NT2/D1 (cell line): ENCODE results near the gene DNAJC6.

ENCODE experiments used
- DNase-seq: peaks from one replicate; pipeline ENCODE4 v3.0.0-alpha.2; 2011; ENCODE audit warnings: low read depth, low spot score
- H3K27me3 ChIP-seq: 2 replicates; pipeline ENCODE4 v1.6.0; 2011; ENCODE audit warnings: mild to moderate bottlenecking; ENCODE audit not compliant: insufficient read length, insufficient read depth
- H3K36me3 ChIP-seq: 2 replicates; pipeline ENCODE4 v1.6.1; 2011; ENCODE audit warnings: mild to moderate bottlenecking, low read length, mixed read lengths; ENCODE audit not compliant: insufficient read depth, insufficient read length
- H3K4me1 ChIP-seq: 2 replicates; pipeline ENCODE4 v1.5.1; 2011; ENCODE audit not compliant: insufficient read depth, insufficient read length
- H3K4me3 ChIP-seq: 2 replicates; pipeline ENCODE4 v1.5.1; 2011; ENCODE audit warnings: low read depth; ENCODE audit not compliant: insufficient read length
- H3K9ac ChIP-seq: 2 replicates; pipeline ENCODE4 v1.6.0; 2011; ENCODE audit warnings: low read depth; ENCODE audit not compliant: insufficient read length
- H3K9me3 ChIP-seq: 2 replicates; pipeline ENCODE4 v1.5.1; 2011; ENCODE audit warnings: mild to moderate bottlenecking, low read length; ENCODE audit not compliant: insufficient read depth
- SUZ12 ChIP-seq: IDR thresholded peaks from 2 replicates; pipeline ENCODE4 v1.6.1; 2011; ENCODE audit not compliant: insufficient read length, insufficient read depth; ENCODE audit errors: extremely low read depth
- YY1 ChIP-seq: IDR thresholded peaks from 2 replicates; pipeline ENCODE4 v1.6.1; 2011; ENCODE audit not compliant: insufficient read length, insufficient read depth
- ZNF274 ChIP-seq: IDR thresholded peaks from 2 replicates; pipeline ENCODE4 v1.6.1; 2011; ENCODE audit warnings: mild to moderate bottlenecking, low read depth, low read length

DNAJC6 gene

GRCh38 chr1:65393928-65394327 lies 84.6 kb downstream of the DNAJC6 start:
- TF ChIP-seq ZNF274 (no peak), YY1 (no peak), SUZ12 (no peak)

GRCh38 chr1:65395887-65396612 lies 86.7 kb downstream of the DNAJC6 start:
- no peaks in the 10 kb centered on the region; the same call in 1 of the 2 replicates for H3K9me3 ChIP-seq
- no peak overlapping the region for H3K9ac ChIP-seq
- H3K36me3 ChIP-seq = peaks cover 8% of the 10 kb centered on the region
- no peaks in the 10 kb centered on the region for H3K4me1 ChIP-seq
- H3K4me3 ChIP-seq = no peak overlapping the region
- peak; percentile 62 for DNase-seq
- TF ChIP-seq SUZ12 (no peak), ZNF274 (no peak), YY1 (no peak)
- H3K27me3 ChIP-seq = no peaks in the 10 kb centered on the region

More at GRCh38 chr1:65393928-65394327, 84.6 kb downstream of the DNAJC6 start:
- Histone ChIP-seq H3K4me3 (no peak overlapping the region), H3K4me1 (no peaks in the 10 kb centered on the region), H3K27me3 (no peaks in the 10 kb centered on the region), H3K36me3 (peaks cover 8% of the 10 kb centered on the region), H3K9ac (no peak overlapping the region), H3K9me3 (no peaks in the 10 kb centered on the region; the same call in 1 of the 2 replicates)
- DNase-seq = no peak

GRCh38 chr1:65398083-65398482 lies 88.7 kb downstream of the DNAJC6 start:
- H3K36me3 ChIP-seq = peaks cover 10% of the 10 kb centered on the region
- no peak for DNase-seq
- TF ChIP-seq SUZ12 (no peak), YY1 (no peak), ZNF274 (no peak)
- H3K9me3 ChIP-seq = no peaks in the 10 kb centered on the region; the same call in 1 of the 2 replicates
- no peaks in the 10 kb centered on the region for H3K27me3 ChIP-seq
- no peak overlapping the region for H3K4me3 ChIP-seq
- no peak overlapping the region for H3K9ac ChIP-seq
- no peaks in the 10 kb centered on the region for H3K4me1 ChIP-seq

DNA sequence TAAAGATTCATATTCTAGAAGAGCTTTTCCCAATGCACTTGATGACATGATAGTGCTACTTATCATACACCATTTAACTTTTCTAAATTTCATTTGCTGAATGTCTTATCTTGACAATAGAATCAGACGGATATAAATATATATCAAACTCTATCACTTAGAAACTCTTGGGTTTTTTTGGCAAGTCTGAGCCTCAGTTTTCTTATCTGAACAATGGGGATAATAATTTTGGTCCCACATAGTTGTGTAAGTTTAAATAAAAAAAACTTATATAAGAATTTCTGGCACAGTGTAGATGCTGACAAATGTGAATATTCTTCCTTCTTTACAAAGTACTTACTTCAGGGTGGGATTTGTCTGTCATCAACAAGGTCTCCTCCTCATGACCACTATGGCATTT lies 89.7 kb downstream of the DNAJC6 start:
- no peaks in the 10 kb centered on the region for H3K27me3 ChIP-seq
- TF ChIP-seq YY1 (no peak), SUZ12 (no peak), ZNF274 (no peak)
- H3K4me1 ChIP-seq = no peaks in the 10 kb centered on the region
- DNase-seq = no peak
- H3K36me3 ChIP-seq = peaks cover 10% of the 10 kb centered on the region
- no peaks in the 10 kb centered on the region; the same call in 1 of the 2 replicates for H3K9me3 ChIP-seq
- H3K9ac ChIP-seq = no peak overlapping the region
- no peak overlapping the region for H3K4me3 ChIP-seq

DNA sequence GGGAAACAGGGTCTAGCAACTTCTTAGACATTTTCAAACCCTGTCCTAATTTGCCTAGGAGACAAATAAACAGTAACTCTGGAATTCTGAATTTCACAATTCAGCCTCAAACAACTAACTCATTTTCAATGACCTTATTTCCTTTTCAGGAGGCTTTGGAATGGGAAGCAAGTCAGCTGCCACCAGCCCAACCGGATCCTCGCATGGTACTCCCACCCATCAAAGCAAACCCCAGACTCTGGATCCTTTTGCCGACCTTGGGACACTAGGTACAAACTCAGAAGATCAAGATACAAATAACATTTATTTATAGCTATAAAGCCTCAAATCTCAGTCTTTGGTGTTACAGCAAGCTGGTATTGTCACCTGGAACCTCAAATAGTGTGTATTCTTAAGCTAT lies 92.3 kb downstream of the DNAJC6 start:
- Histone ChIP-seq H3K9me3 (no peaks in the 10 kb centered on the region; the same call in 1 of the 2 replicates), H3K27me3 (no peaks in the 10 kb centered on the region), H3K4me3 (no peak overlapping the region), H3K4me1 (no peaks in the 10 kb centered on the region), H3K9ac (no peak overlapping the region), H3K36me3 (peaks cover 9% of the 10 kb centered on the region)
- no peak for DNase-seq
- TF ChIP-seq YY1 (no peak), ZNF274 (no peak), SUZ12 (no peak)

GRCh38 chr1:65404941-65405340 lies 95.6 kb downstream of the DNAJC6 start:
- TF ChIP-seq ZNF274 (no peak), SUZ12 (no peak), YY1 (no peak)
- Histone ChIP-seq H3K9me3 (no peaks in the 10 kb centered on the region), H3K9ac (no peak overlapping the region), H3K4me3 (no peak overlapping the region), H3K36me3 (peaks cover 11% of the 10 kb centered on the region), H3K27me3 (no peaks in the 10 kb centered on the region), H3K4me1 (no peaks in the 10 kb centered on the region)
- no peak for DNase-seq

GRCh38 chr1:65407877-65408276 lies 98.5 kb downstream of the DNAJC6 start:
- Histone ChIP-seq H3K9ac (no peak overlapping the region), H3K4me3 (no peak overlapping the region), H3K4me1 (no peaks in the 10 kb centered on the region), H3K9me3 (no peaks in the 10 kb centered on the region), H3K27me3 (no peaks in the 10 kb centered on the region), H3K36me3 (peaks cover 6% of the 10 kb centered on the region)
- DNase-seq = no peak
- no peak for TF ChIP-seq SUZ12
- TF ChIP-seq YY1 = no peak
- no peak for TF ChIP-seq ZNF274
